Keratinocyte (primary cell): ENCODE measurements around the gene RGS6. TPM values are rescaled to one million over a fixed set of nuclear protein-coding genes. Genes with fewer than 3 reads are reported as not detected.

Experiments used
- DNase-seq: peaks from one replicate; pipeline ENCODE4 v3.0.0-alpha.2; 2011; ENCODE audit warnings: low read depth, missing footprints, low spot score
- FAIRE-seq: peaks from 2 replicates; lab custom pipeline; 2011; peaks lifted over from hg19 to GRCh38; lab: Jason Lieb, UNC
- H2AFZ ChIP-seq: 2 replicates; pipeline ENCODE4 v1.6.0; 2012; ENCODE audit warnings: low read length, control low read depth, inconsistent platforms; ENCODE audit not compliant: control insufficient read depth
- H3K27ac ChIP-seq: 2 replicates; pipeline ENCODE4 v1.5.1; 2011; ENCODE audit warnings: low read length; ENCODE audit not compliant: control insufficient read depth, insufficient read depth
- H3K27me3 ChIP-seq: 3 replicates; pipeline ENCODE4 v1.6.0; 2011; ENCODE audit warnings: low read length; ENCODE audit not compliant: control insufficient read depth, insufficient read depth; ENCODE audit errors: extremely low read depth
- H3K36me3 ChIP-seq, 2 experiments: 2 replicates in 1 of 2; 3 replicates in 1 of 2; pipeline ENCODE4 v1.5.1; 2011; ENCODE audit warnings: low read length in 2 of 2, mild to moderate bottlenecking in 1 of 2; ENCODE audit not compliant: control insufficient read depth in 2 of 2, insufficient read depth in 2 of 2; ENCODE audit errors: extremely low read depth in 1 of 2
- H3K4me1 ChIP-seq: 3 replicates; pipeline ENCODE4 v1.5.1; 2011; ENCODE audit warnings: low read length; ENCODE audit not compliant: control insufficient read depth, insufficient read depth; ENCODE audit errors: extremely low read depth
- H3K4me2 ChIP-seq: 3 replicates; pipeline ENCODE4 v1.6.0; 2011; ENCODE audit warnings: low read depth, low read length; ENCODE audit not compliant: control insufficient read depth, insufficient read depth; ENCODE audit errors: extremely low read depth
- H3K4me3 ChIP-seq, 3 experiments: fragments of 200-600 bp in 1 of 3; sonication (generic) in 1 of 3; 2 replicates in 2 of 3; 3 replicates in 1 of 3; pipeline ENCODE4 v1.5.1; 2011 to 2016; ENCODE audit warnings: low read length in 3 of 3, mild to moderate bottlenecking in 3 of 3, control low read depth in 2 of 3, inconsistent platforms in 1 of 3, low read depth in 1 of 3, mixed read lengths in 1 of 3, mixed run types in 1 of 3, moderate library complexity in 1 of 3; ENCODE audit not compliant: control insufficient read depth in 2 of 3, insufficient read depth in 2 of 3; ENCODE audit errors: extremely low read depth in 1 of 3
- H3K79me2 ChIP-seq: 2 replicates; pipeline ENCODE4 v1.6.0; 2012; ENCODE audit warnings: low read length; ENCODE audit not compliant: control insufficient read depth, insufficient read depth
- H3K9ac ChIP-seq: 3 replicates; pipeline ENCODE4 v1.6.0; 2011; ENCODE audit warnings: low read length; ENCODE audit not compliant: control insufficient read depth, insufficient read depth; ENCODE audit errors: extremely low read depth
- H3K9me1 ChIP-seq: 3 replicates; pipeline ENCODE4 v1.6.0; 2011; ENCODE audit warnings: low read length; ENCODE audit not compliant: control insufficient read depth, insufficient read depth; ENCODE audit errors: extremely low read depth
- H3K9me3 ChIP-seq: 2 replicates; pipeline ENCODE4 v1.5.1; 2012; ENCODE audit warnings: low read depth, low read length; ENCODE audit not compliant: control insufficient read depth
- H4K20me1 ChIP-seq: 3 replicates; pipeline ENCODE4 v1.6.0; 2011; ENCODE audit warnings: low read length; ENCODE audit not compliant: control insufficient read depth, insufficient read depth; ENCODE audit errors: extremely low read depth
- CTCF ChIP-seq, 3 experiments: IDR thresholded peaks in 1 of 3; conservative IDR thresholded peaks in 1 of 3; optimal IDR thresholded peaks in 1 of 3; 2 replicates in 2 of 3; 3 replicates in 1 of 3; pipeline versions ENCODE3 to v1.5.1; 2011; ENCODE audit warnings: low read length in 3 of 3, mild to moderate bottlenecking in 3 of 3, moderate library complexity in 2 of 3, control low read depth in 1 of 3, inconsistent platforms in 1 of 3; ENCODE audit not compliant: insufficient read depth in 2 of 3; ENCODE audit errors: extremely low read depth in 1 of 3
- dilution Hi-C: fragments of 300-500 bp; cut with MboI; formaldehyde crosslinking; loops from one replicate; pipeline ENCODE4 v1.7.0; 2020; ENCODE audit warnings: low sequenced_read_pairs; ENCODE audit not compliant: extremely low pct_ligation_motif_present
- polyA plus RNA-seq, 5 experiments: library from polyadenylated mRNA; depleted of rRNA in 3 of 5; stranded (reverse) in 3 of 5; stranded (forward) in 1 of 5; unstranded in 1 of 5; fragments of >200 nt; gene quantifications; 1 replicate in 1 of 5; 2 replicates in 3 of 5; 3 replicates in 1 of 5; pipeline versions ENCODE4 v1.2.1 to v1.2.3, GENCODE V29; 2011 to 2012; ENCODE audit warnings: missing spikeins in 2 of 5, low read depth in 1 of 5, low replicate concordance in 1 of 5

Gene RGS6
- polyA plus RNA-seq, 1 donor (not counting 4 experiments of a cell fraction or from before 2014, with no cell fraction given), result not detected

- Histone ChIP-seq H3K36me3 (no peaks in the 10 kb centered on the region), H3K4me1 (no peaks in the 10 kb centered on the region), H3K4me3 (no peak overlapping the region), H3K9ac (no peak overlapping the region), H3K27ac (no peak overlapping the region), H2AFZ (no peak overlapping the region), H3K4me2 (no peak overlapping the region), H3K79me2 (no peaks in the 10 kb centered on the region), H3K9me3 (no peaks in the 10 kb centered on the region), H3K9me1 (no peaks in the 10 kb centered on the region), H3K27me3 (no peaks in the 10 kb centered on the region), H4K20me1 (no peaks in the 10 kb centered on the region)
- no peak for DNase-seq
- dilution Hi-C loops, result no loop called here
- TF ChIP-seq CTCF (optimal IDR thresholded peaks at IDR 0.05 in 1 of 3, IDR thresholded peaks at IDR 0.05 in 1 of 3, conservative IDR thresholded peaks at IDR 0.05 in 1 of 3; ENCODE audit: extremely low read depth in 1 of 3, insufficient read depth in 2 of 3, low read length in 3 of 3), result no peak
- no peak for FAIRE-seq
These were observed 15.8 kb downstream of the RGS6 start for GRCh38 chr14:71947947-71948500.

- H3K27ac ChIP-seq, result no peak overlapping the region
- no peaks in the 10 kb centered on the region for H3K27me3 ChIP-seq
- no peak for TF ChIP-seq CTCF (optimal IDR thresholded peaks at IDR 0.05 in 1 of 3, IDR thresholded peaks at IDR 0.05 in 1 of 3, conservative IDR thresholded peaks at IDR 0.05 in 1 of 3; ENCODE audit: extremely low read depth in 1 of 3, insufficient read depth in 2 of 3, low read length in 3 of 3)
- dilution Hi-C loops, result no loop called here
- no peak overlapping the region for H2AFZ ChIP-seq
- H3K9me3 ChIP-seq, result no peaks in the 10 kb centered on the region
- H3K9ac ChIP-seq, result no peak overlapping the region
- FAIRE-seq (no peak), DNase-seq (no peak)
- H3K4me1 ChIP-seq, result no peaks in the 10 kb centered on the region
- no peaks in the 10 kb centered on the region for H3K9me1 ChIP-seq
- H3K79me2 ChIP-seq, result no peaks in the 10 kb centered on the region
- no peaks in the 10 kb centered on the region for H4K20me1 ChIP-seq
- H3K4me3 ChIP-seq, result no peak overlapping the region
- no peaks in the 10 kb centered on the region for H3K36me3 ChIP-seq
- H3K4me2 ChIP-seq, result no peak overlapping the region
These were observed 20.4 kb downstream of the RGS6 start for GRCh38 chr14:71952381-71953363.
